Pancreas (tissue), 10 donors: ENCODE results near the gene FOXO3. TPM values are rescaled to one million over a fixed set of nuclear protein-coding genes. Genes with fewer than 3 reads are reported as not detected.
A peak's percentile ranks its signal among the peaks of the same experiment; 100 is the strongest.
"Not testable (repeated sequence)": the region's sequence is repeated elsewhere in the genome, so short reads cannot be mapped to it uniquely, and the experiment has no call there.

ENCODE experiments used
- ATAC-seq, 4 donors: fragments of 200-7000 bp; cut with Tn5 transposase; one replicate each; pipeline versions ENCODE4 v1.8.0 to v1.9.1; 2020; ENCODE audit warnings: mild to moderate bottlenecking in 4 of 4, moderate library complexity in 4 of 4
- DNase-seq, 6 donors: peaks; one replicate each; pipeline ENCODE4 v3.0.0-alpha.2; 2020
- FAIRE-seq: peaks from 2 replicates; lab custom pipeline; 2012; peaks lifted over from hg19 to GRCh38; lab: Jason Lieb, UNC
- H3K27ac ChIP-seq, 4 donors: fragments of 200-600 bp; sonication (generic); 1 replicate in 3 of 4; 2 replicates in 1 of 4; pipeline versions ENCODE4 v1.5.0 to v1.8.0; 2020
- H3K27me3 ChIP-seq, 4 donors: fragments of 200-600 bp; one replicate each; pipeline ENCODE4 v1.8.0; 2021
- H3K36me3 ChIP-seq, 3 donors: fragments of 200-600 bp; sonication (generic) in 1 of 3; one replicate each; pipeline versions ENCODE4 v1.5.0 to v1.8.0; 2020 to 2021
- H3K4me1 ChIP-seq, 3 donors: fragments of 200-600 bp; one replicate each; pipeline ENCODE4 v1.8.0; 2021
- H3K4me3 ChIP-seq, 4 donors: fragments of 200-600 bp; sonication (generic) in 2 of 4; one replicate each; pipeline versions ENCODE4 v1.5.0 to v1.8.0; 2020 to 2021
- H3K9me3 ChIP-seq, 4 donors: fragments of 200-600 bp; one replicate each; pipeline ENCODE4 v1.8.0; 2021
- WGBS, 2 donors: extraction: QIAGEN DNeasy Blood & Tissue Kit; methylation state at CpG; one replicate each; pipeline ENCODE4 v1.1.7; 2013; 5-methylcytosine and 5-hydroxymethylcytosine counted together
- intact Hi-C, 3 donors: fragments of 100-400 bp; cut with DNase I; formaldehyde crosslinking; loops; one replicate each; pipeline versions ENCODE4 v1.11.1 to v1.14.2; 2022
- polyA plus RNA-seq, 2 donors: library from polyadenylated mRNA; stranded (reverse); fragments of 200-250 nt; gene quantifications; one replicate each; pipeline ENCODE4 v1.2.3, GENCODE V29; 2013
- total RNA-seq, 6 donors: library from RNA; stranded (reverse); fragmentation: NEBNext Ultra II Directional in 4 of 6; extraction: Animal tissue kit (Norgen Biotek cat#: 25700) in 4 of 6; gene quantifications; one replicate each; pipeline versions ENCODE4 v1.2.1 to v1.2.4, GENCODE V29; 2021 to 2023
- TF ChIP-seq, protein P1 (sequence below), 4 donors: fragments of 200-600 bp; sonication (generic) in 3 of 4; IDR thresholded peaks; one replicate each; pipeline versions ENCODE4 v1.5.0 to v1.8.0; 2021; ENCODE audit warnings: antibody characterized with exemption in 4 of 4
- donor health status: healthy with polysubstance abuse.
- donor health status: DM: no; HTN: no; CAD: no; lungs with moderate emphysema.
- donor health status: DM: no; HTN: no; CAD: no.
- donor health status: control.
- donor health status: control.
- donor health status: Bipolar disorder and iron deficiency.
- donor health status: DM: yes; HTN: yes; CAD: no.
- donor health status: DM: no; HTN: no; CAD: no.
- donor health status: DM: no; HTN: no; CAD: no.
- donor health status: DM: yes; HTN: yes; CAD: no.

FOXO3 gene
- total and polyA plus RNA-seq, 8 donors, result 11.3 to 61.2 (median 41.2) TPM

DNA sequence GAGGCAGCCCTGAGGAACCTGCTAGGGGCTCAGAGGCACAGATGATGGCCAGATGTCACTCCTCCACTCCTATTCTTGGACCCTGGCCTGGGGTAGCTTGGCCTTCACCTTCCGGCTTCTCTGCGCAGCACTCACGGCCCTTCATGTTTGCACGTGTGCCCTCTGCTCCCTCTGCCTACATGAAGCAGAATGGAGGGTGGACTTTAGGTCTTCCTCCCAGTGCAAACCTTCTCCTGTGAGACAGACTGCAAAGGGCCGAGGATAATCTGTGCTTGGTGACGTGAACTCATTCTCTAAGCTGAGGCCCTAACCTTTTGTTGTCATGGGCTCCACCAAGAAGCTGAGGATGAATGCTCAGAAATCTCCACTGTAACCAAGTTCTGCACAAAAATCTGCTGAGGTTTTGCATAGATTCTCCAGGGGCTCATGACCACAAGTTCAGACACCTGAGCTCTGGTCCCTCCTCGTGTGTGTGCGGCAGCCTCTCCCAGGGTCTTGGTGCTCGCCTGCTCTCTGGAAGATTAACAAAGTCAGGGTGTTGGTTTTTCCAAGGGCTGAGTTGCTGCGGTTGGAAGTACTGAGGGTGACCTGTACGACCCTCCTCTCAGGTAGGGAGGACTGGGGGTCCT lies 25.5 kb upstream of the FOXO3 start:
- ATAC-seq (no peak), DNase-seq (no peak), FAIRE-seq (no peak)
- H3K4me3 ChIP-seq, result no peak overlapping the region
- intact Hi-C loops, result loop anchor here in 1 of 3 donors (10.0 kb wide), 1 partner anchor 530 kb away; no protein-coding TSS in a partner anchor
- no peaks in the 10 kb centered on the region for H3K9me3 ChIP-seq
- TF ChIP-seq, protein P1, sequence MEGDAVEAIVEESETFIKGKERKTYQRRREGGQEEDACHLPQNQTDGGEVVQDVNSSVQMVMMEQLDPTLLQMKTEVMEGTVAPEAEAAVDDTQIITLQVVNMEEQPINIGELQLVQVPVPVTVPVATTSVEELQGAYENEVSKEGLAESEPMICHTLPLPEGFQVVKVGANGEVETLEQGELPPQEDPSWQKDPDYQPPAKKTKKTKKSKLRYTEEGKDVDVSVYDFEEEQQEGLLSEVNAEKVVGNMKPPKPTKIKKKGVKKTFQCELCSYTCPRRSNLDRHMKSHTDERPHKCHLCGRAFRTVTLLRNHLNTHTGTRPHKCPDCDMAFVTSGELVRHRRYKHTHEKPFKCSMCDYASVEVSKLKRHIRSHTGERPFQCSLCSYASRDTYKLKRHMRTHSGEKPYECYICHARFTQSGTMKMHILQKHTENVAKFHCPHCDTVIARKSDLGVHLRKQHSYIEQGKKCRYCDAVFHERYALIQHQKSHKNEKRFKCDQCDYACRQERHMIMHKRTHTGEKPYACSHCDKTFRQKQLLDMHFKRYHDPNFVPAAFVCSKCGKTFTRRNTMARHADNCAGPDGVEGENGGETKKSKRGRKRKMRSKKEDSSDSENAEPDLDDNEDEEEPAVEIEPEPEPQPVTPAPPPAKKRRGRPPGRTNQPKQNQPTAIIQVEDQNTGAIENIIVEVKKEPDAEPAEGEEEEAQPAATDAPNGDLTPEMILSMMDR (IDR thresholded peaks at IDR 0.05), result no peak
- H3K27ac ChIP-seq, result no peak overlapping the region
- no peaks in the 10 kb centered on the region for H3K4me1 ChIP-seq
- no peaks in the 10 kb centered on the region for H3K36me3 ChIP-seq
- WGBS, 2 donors, result 78 to 88% methylated on average over 11 of the region's 11 CpGs
- no peaks in the 10 kb centered on the region for H3K27me3 ChIP-seq

DNA sequence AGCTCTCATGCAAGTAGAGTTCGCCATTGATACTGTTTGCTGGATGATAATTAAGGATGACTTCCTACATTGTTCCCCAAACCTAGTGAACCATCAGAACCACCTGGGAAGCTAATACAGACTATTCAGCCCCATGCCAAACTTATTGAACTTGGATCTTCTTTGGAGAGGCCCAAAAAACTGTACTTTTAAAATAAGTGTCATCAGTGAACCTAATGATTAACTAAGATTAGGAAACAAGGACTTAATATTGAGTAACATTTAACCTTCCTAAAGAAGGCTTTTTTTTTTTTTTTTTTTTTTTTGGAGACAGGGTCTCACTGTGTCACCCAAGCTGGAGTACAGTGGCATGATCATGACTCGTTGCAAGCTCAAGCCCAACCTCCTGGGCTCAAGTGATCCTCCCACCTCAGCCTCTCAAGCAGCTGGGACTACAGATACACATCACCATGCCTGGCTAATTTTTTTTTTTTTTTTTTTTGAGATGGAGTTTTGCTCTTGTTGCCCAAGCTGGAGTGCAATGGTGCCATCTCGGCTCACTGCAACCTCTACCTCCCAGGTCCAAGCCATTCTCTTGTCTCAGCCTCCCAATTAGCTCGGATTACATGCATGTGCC lies 24.7 kb upstream of the FOXO3 start:
- H3K4me3 ChIP-seq, H3K4me1 ChIP-seq, FAIRE-seq, DNase-seq, H3K27me3 ChIP-seq, ATAC-seq, H3K36me3 ChIP-seq, H3K27ac ChIP-seq, H3K9me3 ChIP-seq: not testable (repeated sequence)
- intact Hi-C loops, result loop anchor here in 1 of 3 donors (10.0 kb wide), 1 partner anchor 529 kb away; no protein-coding TSS in a partner anchor
- WGBS, 2 donors, result 83 to 88% methylated on average over 4 of the region's 4 CpGs

DNA sequence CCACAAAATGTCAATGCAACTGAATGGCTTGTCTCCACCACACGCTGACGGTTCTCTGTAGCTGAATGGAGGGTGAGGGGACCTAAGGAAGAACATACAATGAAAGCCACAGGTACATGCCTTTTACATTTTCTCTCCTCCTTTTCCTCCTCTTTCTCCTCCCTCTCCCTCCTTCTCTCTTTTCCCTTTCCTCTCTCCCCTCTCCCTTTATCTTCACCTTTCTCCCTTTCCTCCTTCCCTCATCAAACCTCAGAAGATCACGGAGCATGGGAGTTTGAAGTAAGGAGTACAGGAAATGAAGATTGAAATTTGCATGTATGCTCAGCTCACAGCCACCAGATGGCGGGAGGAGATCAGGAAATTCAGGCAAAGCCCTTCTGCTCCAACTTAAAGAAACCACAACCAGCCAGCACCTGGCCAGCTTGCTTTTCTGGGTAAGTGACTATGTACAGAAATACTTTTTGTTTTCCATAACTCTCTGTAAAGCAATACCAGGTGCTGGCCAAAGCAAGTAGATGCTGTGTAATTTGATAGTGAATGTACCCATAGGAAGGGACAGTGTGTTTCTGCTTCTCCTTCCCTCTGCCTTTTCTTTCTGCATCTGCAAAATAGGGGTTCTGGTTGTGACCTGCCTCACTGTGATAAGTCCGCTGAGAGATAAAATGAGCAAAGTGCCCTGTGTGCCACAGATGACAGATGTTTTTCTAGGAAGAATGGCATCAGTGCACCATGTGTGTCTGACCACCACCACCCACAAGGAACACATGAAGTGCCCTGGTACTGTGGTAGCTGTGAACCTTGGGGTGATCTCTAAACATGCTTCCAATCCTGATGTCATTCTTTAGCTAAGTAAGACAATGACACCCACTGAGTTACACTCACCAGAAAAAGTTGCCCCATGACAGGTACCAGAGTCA lies 18.6 kb upstream of the FOXO3 start:
- Histone ChIP-seq H3K36me3 (no peaks in the 10 kb centered on the region), H3K4me3 (peak overlapping the region in 1 of 4 donors; percentile 9), H3K27me3 (no peaks in the 10 kb centered on the region), H3K9me3 (no peaks in the 10 kb centered on the region), H3K27ac (no peak overlapping the region), H3K4me1 (peaks cover 0 to 7% (median 0%) of the 10 kb centered on the region in 3 donors)
- TF ChIP-seq, protein P1 (IDR thresholded peaks at IDR 0.05), result peak; percentile 52 to 63 (median 61)
- 8 to 12% methylated on average over 5 of the region's 5 CpGs for whole genome bisulfite sequencing, 2 donors
- peak in 5 of 6 donors; percentile 54 to 82 (median 59) for DNase-seq
- intact Hi-C loops, result loop anchor here in 2 of 3 donors (5.0 to 10.0 kb wide), 3 partner anchors 295 to 533 kb away; no protein-coding TSS in a partner anchor
- peak; percentile 92 for FAIRE-seq
- peak; percentile 95 to 98 (median 97) for ATAC-seq

DNA sequence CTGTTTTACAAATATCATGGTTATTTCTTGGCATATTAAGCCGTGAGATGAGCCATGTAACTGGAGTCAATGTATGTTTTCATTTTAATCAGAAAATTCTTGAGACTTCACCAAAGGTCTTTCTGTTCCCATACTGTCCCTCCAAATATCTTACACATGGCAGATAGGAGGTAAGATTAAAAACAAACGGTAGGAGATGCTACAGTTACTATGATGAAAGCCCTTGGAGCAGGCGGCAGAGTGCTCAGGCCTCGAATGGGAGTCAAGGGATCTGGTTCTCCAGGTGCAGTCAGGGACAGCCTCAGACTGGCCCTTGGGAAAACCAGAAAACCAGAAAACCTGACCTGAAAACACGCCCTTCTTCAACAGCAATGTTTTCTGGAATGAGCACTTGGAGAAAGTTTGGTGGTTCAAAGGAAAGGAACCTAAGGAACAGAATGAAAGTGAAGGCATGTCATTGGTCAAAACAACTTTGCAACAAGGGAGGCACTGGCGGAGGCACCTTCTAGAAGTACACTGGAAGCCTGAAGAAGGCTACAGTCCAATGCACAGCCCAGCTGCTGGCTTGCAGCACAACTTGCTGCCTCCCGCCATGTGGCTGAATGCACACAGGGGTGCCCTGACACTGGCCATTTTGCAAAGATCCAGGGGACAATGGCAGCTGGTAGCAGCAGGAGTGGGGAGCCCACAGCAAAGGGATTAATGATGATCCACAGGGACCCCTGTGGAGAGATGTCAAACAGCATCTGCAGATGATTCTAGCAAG lies 17.4 kb upstream of the FOXO3 start:
- no peaks in the 10 kb centered on the region for H3K27me3 ChIP-seq
- H3K9me3 ChIP-seq, result no peaks in the 10 kb centered on the region
- no peak for ATAC-seq
- H3K4me3 ChIP-seq, result no peak overlapping the region
- intact Hi-C loops, result loop anchor here in 2 of 3 donors (5.0 to 10.0 kb wide), 3 partner anchors 294 to 531 kb away; no protein-coding TSS in a partner anchor
- H3K4me1 ChIP-seq, result peaks cover 0 to 7% (median 0%) of the 10 kb centered on the region in 3 donors
- no peak overlapping the region for H3K27ac ChIP-seq
- no peak for DNase-seq
- H3K36me3 ChIP-seq, result no peaks in the 10 kb centered on the region
- 73 to 84% methylated on average over 7 of the region's 7 CpGs for WGBS, 2 donors
- no peak for FAIRE-seq
- TF ChIP-seq, protein P1 (IDR thresholded peaks at IDR 0.05), result no peak
